ENCODE results near the gene UPK3B. TPM values are rescaled to one million over a fixed set of nuclear protein-coding genes. Genes with fewer than 3 reads are reported as not detected.
"Not testable (repeated sequence)": the region's sequence is repeated elsewhere in the genome, so short reads cannot be mapped to it uniquely, and the experiment has no call there.

UPK3B gene
- total RNA-seq: 1.7 TPM

- no peak for DNase-seq
These were observed at the start of gene UPK3B for GRCh38 chr7:76509931-76510877. UPK3B (plus strand) TSS chr7:76510552; CDS start chr7:76510653, 101 bp downstream.

- not testable (repeated sequence) for DNase-seq
These were observed 49.6 kb upstream of the UPK3B start for GRCh38 chr7:76460767-76461166.

GRCh38 chr7:76461464-76462101 lies 48.8 kb upstream of the UPK3B start, which contains the start of gene DTX2:
DTX2 (plus strand) TSS chr7:76461709; CDS start chr7:76480510, 18,801 bp downstream.
- not testable (repeated sequence) for DNase-seq

- DNase-seq: not testable (repeated sequence)
These were observed 48.0 kb upstream of the UPK3B start for GRCh38 chr7:76462271-76462882.

- not testable (repeated sequence) for DNase-seq
These were observed 45.4 kb upstream of the UPK3B start for GRCh38 chr7:76464959-76465358.

- not testable (repeated sequence) for DNase-seq
These were observed 44.4 kb upstream of the UPK3B start for GRCh38 chr7:76465950-76466349.

- DNase-seq: not testable (repeated sequence)
These were observed 42.5 kb upstream of the UPK3B start for GRCh38 chr7:76467743-76468404.

GRCh38 chr7:76471556-76472221 lies 38.7 kb upstream of the UPK3B start:
- DNase-seq: not testable (repeated sequence)

GRCh38 chr7:76473097-76473496 lies 37.3 kb upstream of the UPK3B start:
- not testable (repeated sequence) for DNase-seq

GRCh38 chr7:76476280-76476679 lies 34.1 kb upstream of the UPK3B start:
- not testable (repeated sequence) for DNase-seq

GRCh38 chr7:76476742-76477474 lies 33.4 kb upstream of the UPK3B start:
- DNase-seq: not testable (repeated sequence)

- not testable (repeated sequence) for DNase-seq
These were observed 30.7 kb upstream of the UPK3B start for GRCh38 chr7:76479628-76480027.

- not testable (repeated sequence) for DNase-seq
These were observed 29.7 kb upstream of the UPK3B start for GRCh38 chr7:76480403-76481253.

GRCh38 chr7:76482660-76483059 lies 27.7 kb upstream of the UPK3B start:
- DNase-seq: not testable (repeated sequence)

GRCh38 chr7:76483081-76483480 lies 27.3 kb upstream of the UPK3B start:
- not testable (repeated sequence) for DNase-seq

GRCh38 chr7:76484456-76484855 lies 25.9 kb upstream of the UPK3B start:
- DNase-seq: not testable (repeated sequence)

- DNase-seq: not testable (repeated sequence)
These were observed 24.3 kb upstream of the UPK3B start for GRCh38 chr7:76485822-76486610.

- DNase-seq: not testable (repeated sequence)
These were observed 23.7 kb upstream of the UPK3B start for GRCh38 chr7:76486618-76487017.

GRCh38 chr7:76487969-76488368 lies 22.4 kb upstream of the UPK3B start:
- not testable (repeated sequence) for DNase-seq

Data from skin of body (tissue), 2 donors.